GM10248 (cell line): Measurements from ENCODE around the gene INO80B.

ENCODE experiments used
- CTCF ChIA-PET: fragments of 300-600 bp; sonication (Branson Sonifier 250); formaldehyde crosslinking; extraction: SDS; loops from one replicate; lab custom pipeline; 2021; ENCODE audit warnings: antibody characterized with exemption; lab: Yijun Ruan, JAX
- POLR2A ChIA-PET: fragments of 350-650 bp; sonication (Branson Sonifier 250); formaldehyde crosslinking; extraction: SDS; loops from one replicate; lab custom pipeline; 2020; ENCODE audit warnings: antibody characterized with exemption; lab: Yijun Ruan, JAX
- DNase-seq: peaks from one replicate; pipeline ENCODE4 v3.0.0; 2012; ENCODE audit errors: extremely low spot score
- CTCF ChIP-seq: IDR thresholded peaks from 2 replicates; pipeline ENCODE4 v1.5.1; 2012; ENCODE audit warnings: mild to moderate bottlenecking, low read depth; ENCODE audit errors: extremely low read depth, missing control alignments, control extremely low read depth

Gene INO80B

GRCh38 chr2:74430502-74430901, 24.4 kb upstream of the INO80B start:
- TF ChIP-seq CTCF: no peak
- no peak for DNase-seq
- CTCF ChIA-PET: interaction anchor here (3.4 kb wide), 1 partner anchor 10 kb away, joined by 16 read pairs; the partner anchor contains the start of gene RTKN
- POLR2A ChIA-PET: no interaction called here

- POLR2A ChIA-PET: no interaction called here
- CTCF ChIA-PET: interaction anchor here (0.7 to 1.1 kb wide), 2 partner anchors 9 to 101 kb away, joined by 3 read pairs; no protein-coding TSS in a partner anchor
- no peak for TF ChIP-seq CTCF
- no peak for DNase-seq
These were observed 18.6 kb upstream of the INO80B start for GRCh38 chr2:74436111-74436805.

GRCh38 chr2:74436848-74437695, 17.8 kb upstream of the INO80B start:
- DNase-seq: peak; percentile 55
- ChIA-PET POLR2A (no interaction called here), CTCF (interaction anchor here (0.7 kb wide), 1 partner anchor 8 kb away, joined by 3 read pairs; no protein-coding TSS in a partner anchor)
- TF ChIP-seq CTCF: no peak

- DNase-seq: no peak
- ChIA-PET POLR2A (no interaction called here), CTCF (interaction anchor here (1.7 kb wide), 1 partner anchor 17 kb away, joined by 4 read pairs; the partner anchor contains the start of gene INO80B)
- no peak for TF ChIP-seq CTCF
These were observed 16.6 kb upstream of the INO80B start for GRCh38 chr2:74438248-74438647.

GRCh38 chr2:74439373-74439772, 15.5 kb upstream of the INO80B start:
- no peak for DNase-seq
- ChIA-PET POLR2A (no interaction called here), CTCF (interaction anchor here (1.0 to 2.5 kb wide), 8 partner anchors 11 to 615 kb away, joined by 3 to 16 read pairs (median 4); partner anchors contain the start of gene INO80B)
- TF ChIP-seq CTCF: no peak

GRCh38 chr2:74439803-74440377, 15.0 kb upstream of the INO80B start:
- no peak for TF ChIP-seq CTCF

More at GRCh38 chr2:74439803-74440377, 15.0 kb upstream of the INO80B start:
- DNase-seq: no peak
- POLR2A ChIA-PET: interaction anchor here (1.3 to 1.4 kb wide), 2 partner anchors 15 to 18 kb away, joined by 6 to 7 read pairs; partner anchors contain the start of genes INO80B and WBP1
- CTCF ChIA-PET: interaction anchor here (0.7 to 2.5 kb wide), 9 partner anchors 11 to 616 kb away, joined by 3 to 16 read pairs (median 4); partner anchors contain the start of gene INO80B
